BE2C (cell line): ENCODE measurements around the gene SORCS1.
A peak's percentile ranks its signal among the peaks of the same experiment; 100 is the strongest.

ENCODE experiments used
- DNase-seq: peaks from one replicate; pipeline ENCODE4 v3.0.0-alpha.2; 2020
- H3K27me3 ChIP-seq: fragments of 250-450 bp; sonication (Bioruptor Pico); 2 replicates; pipeline ENCODE4 v1.5.1; 2020; ENCODE audit warnings: mild to moderate bottlenecking
- H3K36me3 ChIP-seq: fragments of 250-450 bp; sonication (Bioruptor Pico); 2 replicates; pipeline ENCODE4 v1.5.1; 2020; ENCODE audit warnings: mild to moderate bottlenecking
- H3K4me1 ChIP-seq: fragments of 250-450 bp; sonication (Bioruptor Pico); 2 replicates; pipeline ENCODE4 v1.5.1; 2020
- H3K4me3 ChIP-seq: 2 replicates; pipeline ENCODE4 v1.5.1; 2011; ENCODE audit warnings: low read depth, low read length
- H3K9me3 ChIP-seq: fragments of 250-450 bp; sonication (Bioruptor Pico); 2 replicates; pipeline ENCODE4 v1.5.1; 2020
- TF ChIP-seq, protein P1 (sequence below): IDR thresholded peaks from 2 replicates; pipeline ENCODE4 v1.5.1; 2012; ENCODE audit warnings: mild to moderate bottlenecking, low read depth, low read length

Gene SORCS1

DNA sequence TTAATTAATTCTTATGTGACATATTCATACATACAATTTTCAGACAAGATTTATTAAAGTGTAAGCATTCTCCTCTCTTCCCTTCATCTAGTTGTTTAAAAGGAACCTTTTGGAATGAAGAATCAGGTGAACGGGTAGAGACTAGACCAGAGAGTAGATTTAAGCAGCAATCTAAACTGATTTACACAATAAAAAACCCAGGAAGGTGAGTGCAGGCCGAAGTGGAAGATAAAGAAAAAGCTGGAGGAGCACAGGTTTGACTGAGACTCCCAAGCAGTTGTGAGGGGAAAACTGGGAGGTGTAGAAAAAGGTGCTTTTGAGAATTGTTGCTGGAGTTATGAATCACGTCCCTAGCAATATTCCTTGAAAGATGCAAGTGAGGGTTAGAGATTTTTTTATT is 601.1 kb downstream of the SORCS1 start:
- no peaks in the 10 kb centered on the region for H3K27me3 ChIP-seq
- no peaks in the 10 kb centered on the region for H3K36me3 ChIP-seq
- peaks cover 25% of the 10 kb centered on the region for H3K4me1 ChIP-seq
- H3K9me3 ChIP-seq: no peaks in the 10 kb centered on the region
- no peak for DNase-seq
- TF ChIP-seq, protein P1, sequence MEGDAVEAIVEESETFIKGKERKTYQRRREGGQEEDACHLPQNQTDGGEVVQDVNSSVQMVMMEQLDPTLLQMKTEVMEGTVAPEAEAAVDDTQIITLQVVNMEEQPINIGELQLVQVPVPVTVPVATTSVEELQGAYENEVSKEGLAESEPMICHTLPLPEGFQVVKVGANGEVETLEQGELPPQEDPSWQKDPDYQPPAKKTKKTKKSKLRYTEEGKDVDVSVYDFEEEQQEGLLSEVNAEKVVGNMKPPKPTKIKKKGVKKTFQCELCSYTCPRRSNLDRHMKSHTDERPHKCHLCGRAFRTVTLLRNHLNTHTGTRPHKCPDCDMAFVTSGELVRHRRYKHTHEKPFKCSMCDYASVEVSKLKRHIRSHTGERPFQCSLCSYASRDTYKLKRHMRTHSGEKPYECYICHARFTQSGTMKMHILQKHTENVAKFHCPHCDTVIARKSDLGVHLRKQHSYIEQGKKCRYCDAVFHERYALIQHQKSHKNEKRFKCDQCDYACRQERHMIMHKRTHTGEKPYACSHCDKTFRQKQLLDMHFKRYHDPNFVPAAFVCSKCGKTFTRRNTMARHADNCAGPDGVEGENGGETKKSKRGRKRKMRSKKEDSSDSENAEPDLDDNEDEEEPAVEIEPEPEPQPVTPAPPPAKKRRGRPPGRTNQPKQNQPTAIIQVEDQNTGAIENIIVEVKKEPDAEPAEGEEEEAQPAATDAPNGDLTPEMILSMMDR: no peak
- no peak overlapping the region for H3K4me3 ChIP-seq

DNA sequence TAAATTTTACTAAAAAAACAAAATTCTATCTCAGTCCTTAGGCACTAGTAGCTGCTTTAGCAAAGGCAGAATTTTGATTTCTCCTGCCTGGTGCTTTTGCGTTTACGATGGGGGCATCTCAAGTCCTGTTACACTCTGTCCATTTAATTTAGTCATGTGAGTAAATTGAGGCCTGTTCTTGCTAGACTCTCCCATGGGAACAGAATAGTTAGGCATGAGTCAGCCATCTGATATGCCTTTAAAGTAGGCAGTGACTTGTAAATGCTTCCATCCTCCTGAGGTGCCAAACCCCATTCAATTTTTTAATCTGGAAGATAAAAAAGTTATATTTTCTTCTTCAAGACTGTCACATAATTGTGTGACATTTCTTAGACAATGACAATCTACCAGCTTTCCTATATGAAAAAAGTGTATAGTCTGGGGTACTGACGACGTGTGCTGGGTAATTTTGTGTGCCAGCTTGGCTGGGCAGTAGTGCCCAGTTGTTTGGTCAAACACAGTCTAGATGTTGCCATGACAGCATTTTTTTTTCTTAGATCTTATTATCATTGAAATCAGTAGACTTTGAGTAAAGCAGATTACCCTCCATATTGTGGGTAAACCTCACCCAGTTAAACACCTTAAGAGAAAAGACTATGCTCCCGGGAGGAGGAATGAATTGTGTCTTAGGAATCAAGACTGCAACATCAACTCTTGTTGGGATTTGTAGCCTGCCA is 603.4 kb downstream of the SORCS1 start:
- Histone ChIP-seq H3K27me3 (no peaks in the 10 kb centered on the region), H3K9me3 (no peaks in the 10 kb centered on the region), H3K4me1 (peaks cover 21% of the 10 kb centered on the region), H3K4me3 (no peak overlapping the region), H3K36me3 (no peaks in the 10 kb centered on the region)
- DNase-seq: peak; percentile 28
- TF ChIP-seq, protein P1: no peak

DNA sequence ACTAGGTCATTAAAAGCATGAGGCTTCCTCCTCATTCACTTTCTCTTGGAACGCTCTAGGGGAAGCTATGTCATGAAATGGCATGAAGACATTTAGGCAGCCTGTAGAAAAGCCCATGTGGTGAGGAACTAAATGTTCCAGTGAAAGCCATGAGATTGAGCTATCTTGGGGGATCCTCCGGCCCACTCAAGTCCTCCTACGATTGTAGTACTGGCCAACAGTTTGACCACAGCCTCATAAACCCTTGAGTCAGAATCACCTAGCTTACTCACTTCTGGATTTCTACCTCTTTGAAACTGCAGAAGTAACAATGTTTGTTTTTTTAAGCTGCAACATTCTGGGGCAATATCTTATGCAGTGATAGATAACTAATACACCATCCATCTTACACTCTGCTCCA is 605.1 kb downstream of the SORCS1 start:
- H3K9me3 ChIP-seq: no peaks in the 10 kb centered on the region
- no peak overlapping the region for H3K4me3 ChIP-seq
- H3K27me3 ChIP-seq: no peaks in the 10 kb centered on the region
- DNase-seq: no peak
- H3K36me3 ChIP-seq: no peaks in the 10 kb centered on the region
- TF ChIP-seq, protein P1: no peak
- H3K4me1 ChIP-seq: peaks cover 17% of the 10 kb centered on the region

DNA sequence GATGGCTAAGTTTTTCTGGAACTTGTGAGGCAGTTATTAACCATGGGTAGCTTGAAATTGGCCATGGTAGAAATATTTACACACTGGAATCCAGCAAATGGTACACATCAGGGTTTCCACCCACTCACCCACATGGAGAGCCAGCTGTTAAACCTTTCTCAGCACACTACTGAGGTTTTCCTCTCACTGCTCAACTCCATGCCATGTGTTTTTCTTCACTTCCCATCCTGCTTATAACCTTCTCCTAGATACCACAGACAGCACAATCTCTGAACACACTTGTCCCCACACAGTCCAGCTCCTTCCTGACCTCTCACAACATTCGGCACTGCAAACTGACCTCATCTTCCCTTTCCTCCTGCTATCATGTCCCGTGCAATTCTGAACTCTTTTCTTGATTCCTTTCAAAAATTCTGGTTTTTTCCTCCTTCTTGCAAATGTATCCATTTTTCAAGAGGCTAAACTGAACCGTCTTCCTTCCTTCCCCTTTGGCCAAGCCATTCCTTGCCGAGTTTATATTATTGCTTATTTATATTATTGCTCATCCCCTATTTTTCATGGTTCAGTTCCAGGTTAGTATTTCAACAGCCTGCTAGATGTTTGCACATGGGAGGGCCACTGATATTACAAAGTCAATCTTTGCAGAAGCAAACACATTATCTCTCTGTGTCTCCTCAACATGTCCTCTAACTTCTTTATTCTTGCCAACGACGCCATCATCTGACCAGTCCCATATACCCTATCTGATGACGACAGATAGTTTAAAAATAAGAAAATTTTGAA is 606.4 kb downstream of the SORCS1 start:
- Histone ChIP-seq H3K27me3 (no peaks in the 10 kb centered on the region), H3K4me1 (peaks cover 17% of the 10 kb centered on the region), H3K9me3 (no peaks in the 10 kb centered on the region), H3K4me3 (no peak overlapping the region), H3K36me3 (no peaks in the 10 kb centered on the region)
- TF ChIP-seq, protein P1: no peak
- no peak for DNase-seq

DNA sequence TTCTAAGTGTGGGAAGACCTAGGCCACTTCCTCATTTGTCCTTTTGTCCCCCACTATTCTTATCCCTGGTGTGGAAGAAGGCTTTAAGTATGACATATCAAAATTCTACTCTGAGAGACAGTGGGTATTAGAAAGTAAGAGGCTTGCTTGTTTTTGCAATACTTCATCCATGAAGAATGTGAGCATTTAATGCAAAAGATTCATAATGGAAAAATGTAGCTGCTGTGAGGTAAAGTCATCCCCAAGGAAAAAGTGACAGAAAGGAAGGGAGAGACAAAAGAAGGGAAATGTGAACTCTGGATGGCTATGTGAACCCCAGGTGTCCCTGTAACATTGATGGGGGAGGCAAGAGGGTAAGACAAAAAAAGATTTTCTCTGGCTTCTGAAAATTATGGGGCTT is 607.5 kb downstream of the SORCS1 start:
- Histone ChIP-seq H3K9me3 (no peaks in the 10 kb centered on the region), H3K4me1 (peaks cover 14% of the 10 kb centered on the region), H3K4me3 (no peak overlapping the region), H3K27me3 (no peaks in the 10 kb centered on the region), H3K36me3 (no peaks in the 10 kb centered on the region)
- TF ChIP-seq, protein P1: no peak
- DNase-seq: no peak

- Histone ChIP-seq H3K36me3 (no peaks in the 10 kb centered on the region), H3K4me1 (no peaks in the 10 kb centered on the region; the same call in none of the 2 replicates), H3K4me3 (no peak overlapping the region), H3K27me3 (no peaks in the 10 kb centered on the region), H3K9me3 (no peaks in the 10 kb centered on the region)
- TF ChIP-seq, protein P1: no peak; the same call in 1 of the 2 replicates
- DNase-seq: no peak
Observed at GRCh38 chr10:106555599-106555998, 608.9 kb downstream of the SORCS1 start.
